Keratinocyte (primary cell): Measurements from ENCODE around the gene EEF1E1. TPM values are rescaled to one million over a fixed set of nuclear protein-coding genes. Genes with fewer than 3 reads are reported as not detected.

Experiments used
- DNase-seq: peaks from one replicate; pipeline ENCODE4 v3.0.0-alpha.2; 2011; ENCODE audit warnings: low read depth, missing footprints, low spot score
- FAIRE-seq: peaks from 2 replicates; lab custom pipeline; 2011; peaks lifted over from hg19 to GRCh38; lab: Jason Lieb, UNC
- H2AFZ ChIP-seq: 2 replicates; pipeline ENCODE4 v1.6.0; 2012; ENCODE audit warnings: low read length, control low read depth, inconsistent platforms; ENCODE audit not compliant: control insufficient read depth
- H3K27ac ChIP-seq: 2 replicates; pipeline ENCODE4 v1.5.1; 2011; ENCODE audit warnings: low read length; ENCODE audit not compliant: control insufficient read depth, insufficient read depth
- H3K27me3 ChIP-seq: 3 replicates; pipeline ENCODE4 v1.6.0; 2011; ENCODE audit warnings: low read length; ENCODE audit not compliant: control insufficient read depth, insufficient read depth; ENCODE audit errors: extremely low read depth
- H3K36me3 ChIP-seq, 2 experiments: 2 replicates in 1 of 2; 3 replicates in 1 of 2; pipeline ENCODE4 v1.5.1; 2011; ENCODE audit warnings: low read length in 2 of 2, mild to moderate bottlenecking in 1 of 2; ENCODE audit not compliant: control insufficient read depth in 2 of 2, insufficient read depth in 2 of 2; ENCODE audit errors: extremely low read depth in 1 of 2
- H3K4me1 ChIP-seq: 3 replicates; pipeline ENCODE4 v1.5.1; 2011; ENCODE audit warnings: low read length; ENCODE audit not compliant: control insufficient read depth, insufficient read depth; ENCODE audit errors: extremely low read depth
- H3K4me2 ChIP-seq: 3 replicates; pipeline ENCODE4 v1.6.0; 2011; ENCODE audit warnings: low read depth, low read length; ENCODE audit not compliant: control insufficient read depth, insufficient read depth; ENCODE audit errors: extremely low read depth
- H3K4me3 ChIP-seq, 3 experiments: fragments of 200-600 bp in 1 of 3; sonication (generic) in 1 of 3; 2 replicates in 2 of 3; 3 replicates in 1 of 3; pipeline ENCODE4 v1.5.1; 2011 to 2016; ENCODE audit warnings: low read length in 3 of 3, mild to moderate bottlenecking in 3 of 3, control low read depth in 2 of 3, inconsistent platforms in 1 of 3, low read depth in 1 of 3, mixed read lengths in 1 of 3, mixed run types in 1 of 3, moderate library complexity in 1 of 3; ENCODE audit not compliant: control insufficient read depth in 2 of 3, insufficient read depth in 2 of 3; ENCODE audit errors: extremely low read depth in 1 of 3
- H3K79me2 ChIP-seq: 2 replicates; pipeline ENCODE4 v1.6.0; 2012; ENCODE audit warnings: low read length; ENCODE audit not compliant: control insufficient read depth, insufficient read depth
- H3K9ac ChIP-seq: 3 replicates; pipeline ENCODE4 v1.6.0; 2011; ENCODE audit warnings: low read length; ENCODE audit not compliant: control insufficient read depth, insufficient read depth; ENCODE audit errors: extremely low read depth
- H3K9me1 ChIP-seq: 3 replicates; pipeline ENCODE4 v1.6.0; 2011; ENCODE audit warnings: low read length; ENCODE audit not compliant: control insufficient read depth, insufficient read depth; ENCODE audit errors: extremely low read depth
- H3K9me3 ChIP-seq: 2 replicates; pipeline ENCODE4 v1.5.1; 2012; ENCODE audit warnings: low read depth, low read length; ENCODE audit not compliant: control insufficient read depth
- H4K20me1 ChIP-seq: 3 replicates; pipeline ENCODE4 v1.6.0; 2011; ENCODE audit warnings: low read length; ENCODE audit not compliant: control insufficient read depth, insufficient read depth; ENCODE audit errors: extremely low read depth
- EZH2 ChIP-seq: IDR thresholded peaks from one replicate; pipeline ENCODE4 v1.6.1; 2012; ENCODE audit warnings: inconsistent platforms, mild to moderate bottlenecking, low read length, moderate library complexity
- dilution Hi-C: fragments of 300-500 bp; cut with MboI; formaldehyde crosslinking; loops from one replicate; pipeline ENCODE4 v1.7.0; 2020; ENCODE audit warnings: low sequenced_read_pairs; ENCODE audit not compliant: extremely low pct_ligation_motif_present
- polyA plus RNA-seq, 5 experiments: library from polyadenylated mRNA; depleted of rRNA in 3 of 5; stranded (reverse) in 3 of 5; stranded (forward) in 1 of 5; unstranded in 1 of 5; fragments of >200 nt; gene quantifications; 1 replicate in 1 of 5; 2 replicates in 3 of 5; 3 replicates in 1 of 5; pipeline versions ENCODE4 v1.2.1 to v1.2.3, GENCODE V29; 2011 to 2012; ENCODE audit warnings: missing spikeins in 2 of 5, low read depth in 1 of 5, low replicate concordance in 1 of 5
- TF ChIP-seq, protein P1 (sequence below), 3 experiments: IDR thresholded peaks in 1 of 3; conservative IDR thresholded peaks in 1 of 3; optimal IDR thresholded peaks in 1 of 3; 2 replicates in 2 of 3; 3 replicates in 1 of 3; pipeline versions ENCODE3 to v1.5.1; 2011; ENCODE audit warnings: low read length in 3 of 3, mild to moderate bottlenecking in 3 of 3, moderate library complexity in 2 of 3, control low read depth in 1 of 3, inconsistent platforms in 1 of 3; ENCODE audit not compliant: insufficient read depth in 2 of 3; ENCODE audit errors: extremely low read depth in 1 of 3

The EEF1E1 gene
- polyA plus RNA-seq, 1 donor (not counting 4 experiments of a cell fraction or from before 2014, with no cell fraction given): 83.5 TPM

DNA sequence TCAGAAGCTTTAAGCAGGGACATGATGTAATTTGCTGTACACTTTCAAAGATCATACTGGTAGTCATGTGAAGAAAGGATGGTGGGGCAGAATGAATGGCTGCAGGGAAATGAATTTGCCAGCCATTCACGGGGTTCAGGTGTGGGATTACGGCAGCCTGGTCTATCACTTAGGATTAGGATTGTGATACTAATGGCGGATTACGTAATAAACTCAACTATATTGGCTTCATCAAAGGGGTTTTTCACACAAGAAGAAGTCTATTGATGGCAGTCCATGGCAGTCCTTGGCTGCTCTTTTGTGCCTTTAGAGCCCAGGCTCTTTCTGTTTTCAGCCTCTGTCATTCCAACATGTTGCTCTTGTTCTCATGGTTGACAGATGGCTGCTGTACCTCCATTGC, 12.6 kb upstream of the EEF1E1 start:
- no peak overlapping the region for H3K27ac ChIP-seq
- no peak for TF ChIP-seq EZH2
- TF ChIP-seq, protein P1, sequence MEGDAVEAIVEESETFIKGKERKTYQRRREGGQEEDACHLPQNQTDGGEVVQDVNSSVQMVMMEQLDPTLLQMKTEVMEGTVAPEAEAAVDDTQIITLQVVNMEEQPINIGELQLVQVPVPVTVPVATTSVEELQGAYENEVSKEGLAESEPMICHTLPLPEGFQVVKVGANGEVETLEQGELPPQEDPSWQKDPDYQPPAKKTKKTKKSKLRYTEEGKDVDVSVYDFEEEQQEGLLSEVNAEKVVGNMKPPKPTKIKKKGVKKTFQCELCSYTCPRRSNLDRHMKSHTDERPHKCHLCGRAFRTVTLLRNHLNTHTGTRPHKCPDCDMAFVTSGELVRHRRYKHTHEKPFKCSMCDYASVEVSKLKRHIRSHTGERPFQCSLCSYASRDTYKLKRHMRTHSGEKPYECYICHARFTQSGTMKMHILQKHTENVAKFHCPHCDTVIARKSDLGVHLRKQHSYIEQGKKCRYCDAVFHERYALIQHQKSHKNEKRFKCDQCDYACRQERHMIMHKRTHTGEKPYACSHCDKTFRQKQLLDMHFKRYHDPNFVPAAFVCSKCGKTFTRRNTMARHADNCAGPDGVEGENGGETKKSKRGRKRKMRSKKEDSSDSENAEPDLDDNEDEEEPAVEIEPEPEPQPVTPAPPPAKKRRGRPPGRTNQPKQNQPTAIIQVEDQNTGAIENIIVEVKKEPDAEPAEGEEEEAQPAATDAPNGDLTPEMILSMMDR (optimal IDR thresholded peaks at IDR 0.05 in 1 of 3, IDR thresholded peaks at IDR 0.05 in 1 of 3, conservative IDR thresholded peaks at IDR 0.05 in 1 of 3; ENCODE audit: extremely low read depth in 1 of 3, insufficient read depth in 2 of 3, low read length in 3 of 3): no peak
- H3K79me2 ChIP-seq: no peaks in the 10 kb centered on the region
- dilution Hi-C loops: no loop called here
- DNase-seq (no peak), FAIRE-seq (no peak)
- no peaks in the 10 kb centered on the region for H3K9me3 ChIP-seq
- no peaks in the 10 kb centered on the region for H4K20me1 ChIP-seq
- no peaks in the 10 kb centered on the region for H3K9me1 ChIP-seq
- no peaks in the 10 kb centered on the region for H3K27me3 ChIP-seq
- H3K9ac ChIP-seq: no peak overlapping the region
- H3K4me3 ChIP-seq: no peak overlapping the region
- H3K36me3 ChIP-seq: no peaks in the 10 kb centered on the region
- H3K4me1 ChIP-seq: no peaks in the 10 kb centered on the region
- no peak overlapping the region for H2AFZ ChIP-seq
- no peak overlapping the region for H3K4me2 ChIP-seq

DNA sequence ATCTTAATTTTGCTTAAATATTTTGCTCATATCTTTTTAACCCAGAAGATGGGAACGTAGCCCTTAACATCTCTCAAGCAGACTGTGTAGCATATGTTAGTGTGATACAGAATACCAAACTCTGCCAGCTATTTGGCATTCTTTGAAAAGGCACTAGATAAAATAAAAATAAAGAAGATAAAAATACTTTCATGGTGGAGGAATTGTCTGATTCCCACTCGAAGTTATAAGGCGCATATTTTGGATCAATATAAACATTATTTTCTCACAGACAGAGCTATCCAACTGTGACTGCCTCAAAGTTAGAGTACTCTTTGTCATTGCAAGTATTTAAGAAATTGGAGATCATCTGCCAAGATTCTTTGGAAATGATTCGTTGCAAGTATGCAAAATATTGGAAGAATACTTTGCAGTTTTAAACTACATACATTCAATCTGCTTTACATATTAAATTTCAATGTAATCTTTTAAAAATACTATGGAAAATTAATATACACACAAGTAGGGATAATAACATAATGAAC, 10.8 kb upstream of the EEF1E1 start:
- no peak for DNase-seq
- dilution Hi-C loops: no loop called here
- no peak overlapping the region for H3K4me3 ChIP-seq
- no peaks in the 10 kb centered on the region for H3K79me2 ChIP-seq
- H2AFZ ChIP-seq: no peak overlapping the region
- H3K9me3 ChIP-seq: no peaks in the 10 kb centered on the region
- no peak overlapping the region for H3K9ac ChIP-seq
- TF ChIP-seq, protein P1 (optimal IDR thresholded peaks at IDR 0.05 in 1 of 3, IDR thresholded peaks at IDR 0.05 in 1 of 3, conservative IDR thresholded peaks at IDR 0.05 in 1 of 3; ENCODE audit: extremely low read depth in 1 of 3, insufficient read depth in 2 of 3, low read length in 3 of 3): no peak
- TF ChIP-seq EZH2: no peak
- H3K4me1 ChIP-seq: peaks cover 5% of the 10 kb centered on the region
- FAIRE-seq: no peak
- H3K27ac ChIP-seq: no peak overlapping the region
- no peak overlapping the region for H3K4me2 ChIP-seq
- H4K20me1 ChIP-seq: no peaks in the 10 kb centered on the region
- H3K36me3 ChIP-seq: no peaks in the 10 kb centered on the region
- H3K9me1 ChIP-seq: no peaks in the 10 kb centered on the region
- H3K27me3 ChIP-seq: no peaks in the 10 kb centered on the region
